ENCODE data around the gene LRRC15.

DNA sequence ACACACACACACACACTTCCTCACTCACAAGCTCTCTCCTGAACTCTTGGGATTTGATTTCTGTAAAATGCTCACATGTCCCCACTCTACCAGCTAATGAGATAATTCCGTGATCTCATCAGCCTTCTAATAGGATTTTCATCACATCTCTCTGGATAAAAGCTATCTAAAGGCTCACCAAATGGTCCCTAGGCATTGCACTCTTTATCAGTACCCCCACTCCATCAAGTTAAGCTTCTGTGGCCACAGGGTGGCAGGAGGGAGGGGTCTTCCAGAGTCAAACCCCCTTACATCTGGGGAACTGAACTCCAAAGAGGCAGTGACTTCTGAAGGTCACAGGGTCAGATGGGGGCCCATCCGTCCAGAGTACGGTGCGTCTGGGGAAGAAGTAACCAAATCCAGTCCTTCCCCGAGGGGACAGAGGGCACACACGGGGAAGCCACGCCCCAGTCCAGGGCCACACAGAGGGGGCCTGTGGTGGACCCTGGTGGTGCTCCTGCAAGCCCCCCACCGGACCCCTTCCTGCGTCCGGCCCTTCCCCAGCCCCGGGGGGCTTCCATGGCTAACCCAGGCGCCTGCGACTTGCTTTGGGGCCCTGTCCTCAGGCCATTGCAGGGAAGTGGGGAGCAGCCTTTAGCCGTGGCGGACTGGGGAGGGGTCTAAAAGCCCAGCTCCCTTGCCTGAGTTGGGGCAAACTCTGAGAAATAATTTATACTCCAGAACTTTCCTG lies 44.0 kb downstream of the LRRC15 start:
- TF ChIP-seq EZH2 (IDR thresholded peaks at IDR 0.05; ENCODE audit: low read depth): no peak
- no peak for TF ChIP-seq CTCF (conservative IDR thresholded peaks at IDR 0.05)

All from PC-9 (cell line).